ENCODE measurements around the gene GJB3. TPM values are rescaled to one million over a fixed set of nuclear protein-coding genes. Genes with fewer than 3 reads are reported as not detected.

GJB3 gene
- total RNA-seq, 1 experiment from 2014 or later: not detected

- no peak for DNase-seq (ENCODE audit: low spot score)
Observed at GRCh38 chr1:34822202-34822601, 41.2 kb downstream of the GJB3 start.

- no peak for DNase-seq (ENCODE audit: low spot score)
Observed at GRCh38 chr1:34824817-34825454, 43.9 kb downstream of the GJB3 start.

DNA sequence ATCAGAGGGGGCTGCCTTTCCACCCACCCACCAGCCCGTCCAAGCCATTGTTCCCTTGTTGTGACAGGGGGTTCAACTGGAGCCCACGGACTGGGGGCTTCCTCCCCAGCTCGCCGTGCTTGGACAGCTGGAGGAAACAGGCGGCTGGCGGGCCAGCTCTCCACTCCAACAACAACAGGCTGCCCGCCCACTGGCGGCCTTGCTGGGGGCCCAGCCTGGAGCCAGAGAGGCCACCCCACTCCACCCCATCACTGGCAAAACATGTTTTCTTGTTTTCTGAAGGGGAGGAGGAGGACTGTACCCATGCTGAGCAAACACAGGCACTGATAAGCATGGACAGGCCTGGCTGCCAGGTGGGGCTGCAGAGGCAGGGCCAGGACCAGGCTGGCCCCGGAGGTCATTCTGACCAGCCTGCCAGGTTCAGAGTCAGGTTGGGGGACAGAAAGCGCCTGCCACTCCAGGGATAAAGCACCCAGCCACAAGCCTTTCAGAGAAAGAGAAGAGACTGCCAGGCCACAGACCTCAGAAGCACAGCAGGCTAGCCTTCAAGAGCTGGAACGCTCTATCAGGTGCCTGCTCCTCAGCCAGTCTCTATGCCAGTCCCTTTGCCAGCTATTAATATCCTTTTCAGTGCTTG, 44.6 kb downstream of the GJB3 start:
- DNase-seq (ENCODE audit: low spot score): no peak

- DNase-seq (ENCODE audit: low spot score): no peak
Observed at GRCh38 chr1:34827341-34827941, 46.4 kb downstream of the GJB3 start.

GRCh38 chr1:34828611-34829010, 47.6 kb downstream of the GJB3 start:
- no peak for DNase-seq (ENCODE audit: low spot score)

DNA sequence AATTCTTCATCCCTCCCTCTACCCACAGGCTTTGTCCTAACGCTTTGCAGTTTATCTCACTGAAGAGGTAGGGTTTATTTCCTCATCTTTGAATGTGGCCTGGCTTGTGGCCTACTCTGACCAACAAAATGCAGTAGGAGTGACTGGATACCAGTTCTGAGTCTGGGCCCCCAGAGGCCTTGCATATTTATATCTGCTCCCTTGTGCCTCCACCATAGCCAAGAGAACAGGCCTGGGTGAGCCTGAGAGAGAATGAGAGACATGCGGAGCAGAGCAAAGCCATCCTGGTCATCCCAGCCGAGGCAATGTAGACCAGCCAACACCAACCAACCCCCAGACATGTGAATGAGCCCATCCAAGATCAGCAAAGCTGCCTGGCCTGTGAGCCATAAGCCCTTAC, 48.2 kb downstream of the GJB3 start:
- no peak for DNase-seq (ENCODE audit: low spot score)

DNA sequence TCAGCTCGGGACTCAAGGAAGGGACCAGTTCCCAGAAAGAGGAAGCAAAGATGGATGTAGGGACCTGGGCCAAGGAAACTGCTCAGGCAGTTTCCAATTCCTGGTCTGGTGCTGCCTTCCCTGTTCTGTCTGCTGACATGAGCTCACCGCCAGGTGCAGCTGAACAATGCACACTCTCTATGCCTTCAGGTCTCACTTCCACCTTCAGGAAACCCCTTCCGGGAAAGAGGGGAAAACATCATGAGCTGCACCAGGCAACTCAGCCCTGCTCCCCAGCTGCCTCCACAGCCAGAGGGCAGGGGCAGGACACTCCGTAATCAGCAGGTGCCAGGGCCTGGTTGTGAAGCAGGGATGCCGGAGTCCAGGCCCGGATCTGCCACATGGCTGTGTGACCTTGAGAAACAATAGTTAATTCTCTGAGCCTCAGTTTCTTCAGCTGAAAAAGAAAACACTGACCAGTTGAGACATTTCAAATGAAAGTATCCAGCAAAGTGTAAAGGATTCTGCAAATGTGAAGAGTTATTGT, 50.8 kb downstream of the GJB3 start:
- DNase-seq (ENCODE audit: low spot score): no peak

DNA sequence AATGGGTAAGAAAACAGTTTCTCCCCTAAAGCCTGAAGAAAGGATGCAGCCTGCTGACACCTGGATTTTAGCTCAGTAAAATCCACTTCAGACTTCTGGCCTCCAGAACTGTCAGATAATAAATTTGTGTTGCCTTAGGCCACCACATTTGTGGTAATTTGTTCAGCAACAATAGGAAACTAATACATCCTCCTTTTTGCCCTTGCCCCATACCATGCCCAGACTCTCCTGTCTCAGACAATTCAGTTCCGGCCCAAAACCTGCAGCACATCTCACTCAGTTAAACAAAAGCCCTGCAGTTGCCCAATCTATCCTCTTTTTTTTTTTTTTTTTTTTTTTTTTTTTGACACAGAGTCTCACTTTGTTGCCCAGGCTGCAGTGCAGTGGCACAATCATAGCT, 52.7 kb downstream of the GJB3 start:
- DNase-seq (ENCODE audit: low spot score): no peak

Other genes starting within 250 kb of the GJB3 start
- not detected in 2 replicates for gene GJB5, start 26.2 kb upstream of the GJB3 start, total RNA-seq (2014; rRNA removed; shearing (Covaris generic))
- not detected in 2 replicates for gene GJB4, start 21.5 kb upstream of the GJB3 start, total RNA-seq (2014; rRNA removed; shearing (Covaris generic))
- not detected in 2 replicates for gene GJA4, start 11.8 kb downstream of the GJB3 start, total RNA-seq (2014; rRNA removed; shearing (Covaris generic))
- 29.8 and 34.9 TPM in 2 replicates for gene SMIM12, start 78.5 kb downstream of the GJB3 start, total RNA-seq (2014; rRNA removed; shearing (Covaris generic))
- gene DLGAP3, start 148.4 kb downstream of the GJB3 start, total RNA-seq (2014; rRNA removed; shearing (Covaris generic)): 0.04 TPM in 1 of 2 replicates, not detected in the other
- gene TMEM35B, start 204.1 kb downstream of the GJB3 start, total RNA-seq (2014; rRNA removed; shearing (Covaris generic)): 26.0 and 28.7 TPM in 2 replicates